Fibroblast of lung (primary cell): ENCODE data around the gene SLC38A10.

Source experiments
- EZH2 ChIP-seq: IDR thresholded peaks from 2 replicates; pipeline ENCODE4 v1.5.1; 2012; ENCODE audit warnings: low read length, control low read depth, mild to moderate bottlenecking; ENCODE audit errors: missing control alignments
- TF ChIP-seq, protein P1 (sequence below), 2 donors: IDR thresholded peaks in 1 of 2; conservative IDR thresholded peaks in 1 of 2; 1 replicate in 1 of 2; 2 replicates in 1 of 2; pipeline ENCODE4 v1.5.1; 2011 to 2012; ENCODE audit warnings: low read length in 2 of 2, control low read depth in 1 of 2, inconsistent platforms in 1 of 2, low read depth in 1 of 2, mild to moderate bottlenecking in 1 of 2

DNA sequence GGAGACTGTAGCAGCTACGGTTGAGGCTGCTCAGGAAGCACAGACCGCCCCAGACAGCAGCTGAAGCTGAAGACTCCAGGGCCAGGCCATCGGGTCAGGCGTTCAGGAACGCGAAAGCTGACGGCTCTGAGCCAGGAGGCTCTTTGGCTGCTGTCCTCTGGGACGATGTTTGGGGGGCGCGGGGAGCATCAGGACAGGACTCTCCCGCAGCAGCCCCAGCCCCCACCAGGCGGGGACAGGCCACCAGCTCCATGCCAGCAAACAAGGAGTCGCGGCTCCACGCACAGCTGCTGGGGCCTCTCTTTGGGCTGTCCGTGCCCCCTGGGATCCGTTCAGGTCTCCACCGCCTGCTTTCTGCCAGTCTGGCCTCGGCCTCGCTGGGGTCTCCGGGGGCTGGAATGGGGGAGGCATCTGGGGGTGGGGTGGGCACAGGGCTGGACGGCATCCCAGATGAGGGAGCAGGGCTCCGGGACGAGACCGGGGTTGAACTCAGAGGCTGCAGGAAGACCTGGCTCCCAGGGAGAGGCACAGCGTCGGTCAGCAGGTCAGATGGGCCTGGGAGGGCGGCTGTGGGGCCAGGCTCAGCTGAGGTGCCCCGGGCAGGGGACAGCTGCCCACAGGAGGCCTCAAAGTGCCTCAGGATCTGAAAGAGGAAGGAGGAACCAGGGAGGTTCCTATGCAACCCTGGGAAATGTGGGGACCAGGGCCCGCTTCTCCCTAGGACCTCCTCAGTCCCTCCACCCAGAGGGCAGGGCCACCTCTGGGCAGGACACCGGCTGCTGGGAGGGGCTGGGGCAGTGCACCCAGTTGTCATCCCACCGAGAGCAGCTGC is 66.1 kb downstream of the SLC38A10 start:
- TF ChIP-seq, protein P1, sequence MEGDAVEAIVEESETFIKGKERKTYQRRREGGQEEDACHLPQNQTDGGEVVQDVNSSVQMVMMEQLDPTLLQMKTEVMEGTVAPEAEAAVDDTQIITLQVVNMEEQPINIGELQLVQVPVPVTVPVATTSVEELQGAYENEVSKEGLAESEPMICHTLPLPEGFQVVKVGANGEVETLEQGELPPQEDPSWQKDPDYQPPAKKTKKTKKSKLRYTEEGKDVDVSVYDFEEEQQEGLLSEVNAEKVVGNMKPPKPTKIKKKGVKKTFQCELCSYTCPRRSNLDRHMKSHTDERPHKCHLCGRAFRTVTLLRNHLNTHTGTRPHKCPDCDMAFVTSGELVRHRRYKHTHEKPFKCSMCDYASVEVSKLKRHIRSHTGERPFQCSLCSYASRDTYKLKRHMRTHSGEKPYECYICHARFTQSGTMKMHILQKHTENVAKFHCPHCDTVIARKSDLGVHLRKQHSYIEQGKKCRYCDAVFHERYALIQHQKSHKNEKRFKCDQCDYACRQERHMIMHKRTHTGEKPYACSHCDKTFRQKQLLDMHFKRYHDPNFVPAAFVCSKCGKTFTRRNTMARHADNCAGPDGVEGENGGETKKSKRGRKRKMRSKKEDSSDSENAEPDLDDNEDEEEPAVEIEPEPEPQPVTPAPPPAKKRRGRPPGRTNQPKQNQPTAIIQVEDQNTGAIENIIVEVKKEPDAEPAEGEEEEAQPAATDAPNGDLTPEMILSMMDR (conservative IDR thresholded peaks at IDR 0.05 in 1 of 2, IDR thresholded peaks at IDR 0.05 in 1 of 2; ENCODE audit: low read depth in 1 of 2, low read length in 2 of 2) = no peak
- no peak for TF ChIP-seq EZH2
